ENCODE data around the gene MID1.

Gene MID1

GRCh38 chrX:10531927-10532326 is 88.5 kb downstream of the MID1 start:
- no peak for DNase-seq (ENCODE audit: low spot score)

- no peak for DNase-seq (ENCODE audit: low spot score)
These were observed 91.0 kb downstream of the MID1 start for GRCh38 chrX:10529344-10529743.

DNA sequence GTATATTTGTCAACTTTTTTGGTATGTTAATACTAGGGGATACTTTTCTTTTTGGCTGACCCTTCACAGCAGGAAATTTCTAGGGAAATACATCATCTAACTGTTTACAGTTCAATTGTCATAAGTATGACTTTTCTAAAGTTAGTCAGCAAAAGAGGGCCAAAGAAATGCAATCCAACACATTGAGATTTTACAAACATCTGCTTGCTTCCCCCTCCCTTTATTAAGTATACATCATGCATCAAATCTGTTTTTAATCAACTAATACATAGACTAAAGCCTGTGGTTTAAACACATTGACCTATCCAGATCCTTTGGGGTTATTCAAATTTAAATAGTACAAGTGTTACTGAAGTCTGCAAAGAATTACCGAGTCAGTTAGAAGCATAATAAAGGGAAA is 93.9 kb downstream of the MID1 start:
- DNase-seq (ENCODE audit: low spot score) = no peak

- DNase-seq (ENCODE audit: low spot score) = no peak
These were observed 94.8 kb downstream of the MID1 start for GRCh38 chrX:10525381-10526120.

- DNase-seq (ENCODE audit: low spot score) = no peak
These were observed 95.8 kb downstream of the MID1 start for GRCh38 chrX:10524578-10524977.

- no peak for DNase-seq (ENCODE audit: low spot score)
These were observed 100.6 kb downstream of the MID1 start for GRCh38 chrX:10519761-10520160.

- DNase-seq (ENCODE audit: low spot score) = no peak
These were observed 101.1 kb downstream of the MID1 start for GRCh38 chrX:10519278-10519677.

DNA sequence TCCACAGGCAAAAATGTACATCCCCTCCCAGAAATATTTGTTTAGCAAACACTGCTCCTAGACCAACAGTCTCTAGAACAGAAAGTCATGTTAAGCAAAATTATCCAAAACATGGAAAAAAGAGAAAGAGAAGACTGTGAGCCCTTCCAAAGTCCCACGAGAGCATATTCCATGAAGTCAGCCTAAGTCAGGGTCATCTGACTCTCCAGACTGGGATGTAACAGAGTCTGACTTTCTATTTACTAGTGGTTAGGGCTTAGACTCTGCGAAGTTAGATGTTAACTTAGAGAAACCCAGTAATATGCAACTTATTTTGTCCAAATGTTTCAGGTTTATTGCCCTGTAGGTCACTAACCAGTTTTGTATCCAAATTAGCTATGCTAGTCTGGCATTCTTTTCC is 102.3 kb downstream of the MID1 start:
- no peak for DNase-seq (ENCODE audit: low spot score)

DNA sequence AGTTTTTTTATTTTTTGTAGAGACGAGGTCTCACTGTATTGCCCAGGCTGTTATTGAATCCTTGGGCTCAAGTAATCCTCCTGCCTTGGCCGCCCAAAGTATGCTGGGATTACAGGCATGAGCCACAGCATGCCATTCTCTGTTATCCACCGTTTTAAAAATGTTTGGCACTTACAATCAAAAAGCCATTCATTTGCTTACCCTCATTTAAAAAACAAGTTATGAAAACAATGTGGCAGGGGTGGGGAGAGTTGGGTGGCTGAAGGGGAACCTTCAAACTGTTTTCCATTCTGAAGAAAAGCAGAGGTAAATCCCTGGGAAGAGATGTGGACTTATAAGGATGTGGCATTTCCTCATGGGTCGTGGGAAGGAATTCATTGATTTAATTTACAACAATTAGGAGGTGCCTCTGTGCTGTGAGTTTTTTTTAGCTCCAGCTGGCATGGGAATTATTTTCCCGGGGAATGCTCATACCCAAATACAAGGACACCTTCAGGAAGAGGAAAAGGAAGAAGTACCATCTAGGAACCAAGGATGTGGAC is 103.5 kb downstream of the MID1 start:
- DNase-seq (ENCODE audit: low spot score) = no peak

- DNase-seq (ENCODE audit: low spot score) = no peak
These were observed 105.5 kb downstream of the MID1 start for GRCh38 chrX:10514891-10515290.

- no peak for DNase-seq (ENCODE audit: low spot score)
These were observed 106.4 kb downstream of the MID1 start for GRCh38 chrX:10513974-10514373.

DNA sequence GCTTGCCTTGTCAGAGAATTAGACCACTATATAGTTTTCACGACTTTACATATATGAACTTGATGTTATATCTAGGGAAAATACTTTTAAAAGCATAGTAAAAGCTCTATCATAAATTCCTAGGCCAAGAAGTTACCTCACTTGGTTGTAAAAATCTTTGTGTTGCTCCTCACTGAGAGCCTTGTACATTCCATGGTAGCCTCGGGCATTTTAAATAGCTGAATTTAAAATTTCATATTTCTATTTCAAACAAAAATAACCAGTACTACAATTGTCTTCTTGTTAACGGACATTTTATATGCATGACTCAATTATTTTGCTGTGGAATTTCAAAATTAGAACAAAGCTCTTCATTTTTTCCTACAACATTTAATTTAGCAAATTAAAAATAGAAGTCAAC is 107.6 kb downstream of the MID1 start:
- DNase-seq (ENCODE audit: low spot score) = no peak

DNA sequence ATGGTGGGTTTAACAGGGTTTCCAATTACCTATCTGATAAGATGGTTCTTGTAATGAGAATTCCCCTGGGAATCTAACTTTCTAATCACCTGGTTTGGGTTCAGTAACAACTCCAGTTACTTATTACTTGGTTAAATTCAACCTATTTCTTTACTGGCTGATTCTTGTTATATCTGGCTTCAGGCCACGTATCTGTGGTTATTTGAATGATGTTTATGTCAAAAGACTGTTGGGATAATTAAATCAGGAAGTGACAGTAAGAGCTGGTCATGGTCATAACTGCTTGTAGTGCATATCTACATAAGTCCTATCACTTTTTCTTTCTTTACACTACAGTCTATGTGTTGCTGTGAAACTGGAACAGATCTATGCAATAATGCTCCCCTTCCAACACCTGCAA is 108.1 kb downstream of the MID1 start:
- peak; percentile 34 for DNase-seq (ENCODE audit: low spot score)

DNA sequence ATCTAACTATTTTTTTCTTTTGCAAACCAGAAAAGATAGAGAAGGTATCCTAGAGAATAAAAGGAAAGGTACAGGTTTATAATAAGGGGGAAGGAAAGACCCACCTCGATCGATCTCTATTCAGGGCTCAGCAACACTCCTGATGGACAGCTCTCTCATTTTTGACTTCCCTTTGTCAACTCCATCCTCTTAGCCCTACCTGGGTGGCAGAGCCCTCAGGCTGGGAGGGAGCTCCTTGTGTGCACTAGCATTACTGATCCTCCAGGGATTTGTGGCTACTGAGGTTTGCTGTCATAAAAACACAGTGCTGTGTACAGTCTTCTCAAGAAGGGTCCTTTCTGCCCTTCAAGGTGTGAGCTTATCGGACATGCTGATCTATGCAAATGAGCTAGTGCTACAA is 111.0 kb downstream of the MID1 start:
- no peak for DNase-seq (ENCODE audit: low spot score)

GRCh38 chrX:10508891-10509290 is 111.5 kb downstream of the MID1 start:
- DNase-seq (ENCODE audit: low spot score) = no peak

DNA sequence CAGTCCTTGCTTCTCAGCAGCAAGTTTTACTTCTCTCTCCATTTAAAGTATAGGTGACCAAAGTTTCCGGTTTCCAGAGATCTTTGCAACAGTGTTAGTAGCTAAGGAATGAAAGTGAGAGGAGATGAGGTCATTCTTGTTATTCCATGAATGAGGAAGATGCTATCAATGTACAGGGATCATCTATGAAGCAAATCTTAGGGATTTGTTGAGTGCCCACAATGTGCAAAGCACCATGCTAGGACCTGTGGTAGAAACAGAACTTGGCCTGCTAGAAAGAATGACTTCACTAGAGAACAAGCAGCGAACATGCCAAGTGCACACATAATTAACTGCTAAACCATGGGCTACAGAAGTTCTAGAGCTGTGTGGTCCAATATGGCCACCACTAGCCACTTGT is 112.5 kb downstream of the MID1 start:
- no peak for DNase-seq (ENCODE audit: low spot score)

DNA sequence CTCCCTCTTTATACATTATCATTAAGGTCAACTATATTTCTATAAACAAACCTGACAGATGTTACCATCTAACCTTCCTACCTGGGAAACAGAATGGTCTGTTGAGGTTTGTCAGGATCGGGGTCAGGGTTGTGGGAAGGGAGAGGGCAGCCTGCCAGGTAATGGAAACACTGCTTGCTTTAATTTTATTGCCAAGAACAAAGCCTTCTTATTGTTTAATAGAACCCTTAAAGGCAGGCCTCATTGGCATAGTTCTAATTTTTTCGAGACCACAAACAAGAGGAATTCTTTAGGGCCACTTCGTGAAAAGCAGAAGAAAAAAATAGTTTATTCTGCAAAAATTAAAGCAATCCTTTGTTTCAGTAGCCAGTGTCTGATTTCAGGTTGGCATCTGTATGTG is 113.2 kb downstream of the MID1 start:
- DNase-seq (ENCODE audit: low spot score) = no peak

DNA sequence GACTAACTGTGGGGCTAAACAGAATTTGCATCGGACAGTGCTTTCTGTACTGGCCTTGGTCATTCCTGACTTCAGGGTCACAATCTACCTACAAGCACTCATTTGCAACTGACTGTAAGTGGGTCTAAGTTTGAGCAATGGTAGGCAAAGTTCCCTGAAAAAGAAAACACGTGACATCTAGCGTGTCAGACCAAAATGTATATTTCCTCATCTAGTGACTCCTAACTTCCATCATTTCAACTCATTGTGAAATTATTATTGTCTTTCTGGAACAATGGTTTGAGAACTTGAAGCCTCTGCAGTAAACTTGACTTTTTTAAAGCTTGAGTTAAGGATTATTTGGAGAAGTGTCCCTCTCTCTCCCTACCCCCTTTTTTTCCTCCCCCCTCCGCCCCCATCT is 113.6 kb downstream of the MID1 start:
- DNase-seq (ENCODE audit: low spot score) = no peak

GRCh38 chrX:10505726-10506125 is 114.7 kb downstream of the MID1 start:
- no peak for DNase-seq (ENCODE audit: low spot score)

GRCh38 chrX:10502961-10503360 is 117.4 kb downstream of the MID1 start:
- no peak for DNase-seq (ENCODE audit: low spot score)

- DNase-seq (ENCODE audit: low spot score) = no peak
These were observed 118.8 kb downstream of the MID1 start for GRCh38 chrX:10501611-10502010.

GRCh38 chrX:10496345-10496965 is 123.9 kb downstream of the MID1 start:
- DNase-seq (ENCODE audit: low spot score) = peak; percentile 67

DNA sequence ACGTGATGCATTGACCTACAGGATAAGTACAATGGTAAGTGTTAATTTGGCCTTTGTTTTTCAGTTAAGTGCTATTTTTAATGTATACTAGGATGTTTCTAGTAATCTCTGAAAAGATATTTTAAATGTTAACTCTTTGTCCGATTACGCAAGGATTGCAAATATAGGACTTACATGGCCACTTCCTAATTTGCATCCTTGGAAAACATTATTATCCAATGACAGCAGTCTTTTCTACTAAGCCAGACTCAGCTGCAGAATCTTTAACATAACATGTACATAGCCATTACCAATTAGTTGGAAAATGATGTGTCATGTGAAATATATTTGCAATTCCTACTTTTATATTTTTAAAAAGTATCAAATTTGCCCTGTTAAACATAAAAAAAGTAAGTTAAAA is 124.7 kb downstream of the MID1 start:
- no peak for DNase-seq (ENCODE audit: low spot score)

Measured in SK-N-DZ (cell line).